GM19463 (cell line): Measurements from ENCODE around the gene BRINP3.

ENCODE experiments used
- ATAC-seq: cut with Tn5 transposase; IDR thresholded peaks from one replicate; pipeline ENCODE4 v1.9.1; 2021; ENCODE audit warnings: mild to moderate bottlenecking, moderate library complexity; ENCODE audit not compliant: unreplicated experiment

Gene BRINP3

DNA sequence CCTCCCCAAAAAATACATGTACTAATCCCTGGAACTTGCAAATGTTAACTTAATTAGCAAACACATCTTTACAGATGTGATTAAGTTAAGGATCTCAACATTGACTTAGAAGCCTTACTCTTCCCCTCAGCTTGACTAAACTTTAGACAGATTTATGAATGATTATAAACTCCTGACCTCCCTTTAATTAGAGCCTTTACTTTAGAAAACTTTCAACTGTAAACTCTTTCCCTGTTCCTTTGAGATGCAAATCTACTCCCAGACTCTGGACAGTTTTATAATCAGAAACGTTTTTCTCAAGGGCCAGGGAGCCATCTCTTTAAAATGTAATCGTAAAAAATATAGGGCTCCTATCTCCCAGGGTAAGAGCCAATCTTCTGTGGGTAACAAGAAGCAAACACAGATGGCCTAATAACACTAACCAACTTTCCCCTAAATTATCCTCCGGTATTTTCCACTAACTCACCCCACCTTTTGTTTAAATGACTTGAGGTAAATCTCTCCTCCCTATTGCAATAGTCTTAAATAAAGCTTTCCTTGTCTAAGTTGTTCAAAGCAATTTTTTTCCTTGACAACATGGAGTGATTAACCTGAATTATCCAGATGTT lies 284.1 kb downstream of the BRINP3 start:
- ATAC-seq: no peak

DNA sequence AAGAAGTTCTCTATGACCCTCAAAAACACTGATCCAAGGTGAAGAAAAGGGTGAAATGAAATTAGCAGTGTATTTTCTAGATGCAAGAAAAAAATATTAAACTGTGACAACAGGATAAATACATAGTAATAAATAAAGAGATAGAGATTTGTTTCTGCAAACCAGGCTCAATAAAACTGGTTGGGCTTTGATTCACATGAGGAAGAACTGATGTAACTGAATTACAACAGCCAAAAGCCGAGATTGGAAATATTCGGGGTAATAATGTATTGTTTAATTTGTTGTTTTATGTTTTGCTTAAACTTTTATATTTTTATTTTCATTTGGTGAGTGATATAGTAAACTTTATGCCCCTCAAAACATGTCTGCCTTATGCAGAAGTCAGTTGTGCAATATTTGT lies 285.0 kb downstream of the BRINP3 start:
- ATAC-seq: no peak

DNA sequence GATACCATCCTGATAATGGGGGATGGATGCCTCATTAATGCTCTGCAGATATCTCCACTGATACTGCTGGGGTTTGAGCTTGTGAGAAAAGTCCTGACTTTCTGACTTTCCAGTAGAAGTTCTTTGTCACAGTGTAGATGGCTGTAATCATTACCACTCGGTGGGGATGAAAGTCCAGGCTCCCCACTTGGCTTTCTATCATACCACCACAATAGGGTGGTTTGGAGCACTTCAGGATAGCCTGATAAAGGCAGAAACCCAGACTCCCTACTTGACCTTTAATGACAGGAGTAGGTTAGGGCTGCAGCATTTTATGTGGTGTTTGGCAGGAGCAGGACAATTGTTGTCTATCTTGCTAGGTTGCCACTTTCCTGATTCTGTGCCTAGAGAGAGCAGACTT lies 294.1 kb downstream of the BRINP3 start:
- ATAC-seq: no peak

DNA sequence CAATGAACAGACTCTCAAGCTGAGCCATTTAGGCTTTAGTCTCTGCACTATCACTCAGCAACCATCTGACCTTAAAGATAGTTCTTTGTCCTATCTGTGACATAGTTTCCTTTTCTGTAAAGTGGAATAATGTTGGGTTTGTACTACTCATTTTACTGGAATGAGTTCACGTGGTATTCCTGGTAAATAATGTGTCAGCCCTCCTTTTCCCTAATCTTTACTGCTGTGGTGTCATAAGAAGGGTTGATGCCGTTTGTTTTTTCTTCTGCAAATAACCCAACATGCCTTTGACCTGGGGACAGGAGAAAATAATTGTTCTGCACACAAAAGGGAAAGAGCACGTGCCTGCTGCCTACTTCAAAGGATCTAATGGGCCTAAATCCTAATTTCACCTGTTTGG lies 297.8 kb downstream of the BRINP3 start:
- no peak for ATAC-seq

DNA sequence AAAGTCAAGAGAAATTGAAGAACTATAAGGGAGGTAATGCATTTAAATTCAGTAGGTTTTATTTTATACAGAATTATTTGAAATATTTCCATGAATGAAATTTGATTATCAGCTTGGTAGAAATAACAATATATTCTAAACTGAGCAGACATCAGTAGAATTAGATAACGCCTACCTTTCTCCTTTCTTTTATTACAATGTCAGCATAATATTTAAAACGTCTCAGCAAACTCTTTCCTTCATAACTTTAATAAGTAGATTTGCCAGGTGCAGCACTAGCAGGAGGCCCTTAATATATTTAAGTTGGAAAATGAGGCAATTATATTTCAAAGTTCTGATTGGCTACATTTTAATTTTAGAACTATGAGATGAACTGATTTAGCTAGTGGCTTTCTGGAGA lies 298.8 kb downstream of the BRINP3 start:
- ATAC-seq: no peak

DNA sequence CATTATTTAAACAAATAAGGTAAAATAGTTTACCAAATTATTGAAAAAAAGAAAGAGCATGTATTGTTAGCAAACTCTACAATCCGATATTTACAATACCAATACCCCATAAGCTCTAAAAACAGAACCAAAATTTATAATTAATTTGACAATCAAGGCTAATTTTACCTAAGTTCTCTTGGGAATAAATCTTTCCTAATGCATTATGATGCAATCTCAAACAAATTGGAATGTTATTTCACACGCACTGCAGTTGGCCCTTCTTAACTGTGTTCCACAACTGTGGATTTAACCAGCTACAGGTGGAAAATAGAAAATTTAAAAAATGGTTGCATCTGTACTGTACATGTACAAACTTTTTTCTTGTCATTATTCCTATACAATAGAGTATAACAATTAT lies 300.1 kb downstream of the BRINP3 start:
- no peak for ATAC-seq

DNA sequence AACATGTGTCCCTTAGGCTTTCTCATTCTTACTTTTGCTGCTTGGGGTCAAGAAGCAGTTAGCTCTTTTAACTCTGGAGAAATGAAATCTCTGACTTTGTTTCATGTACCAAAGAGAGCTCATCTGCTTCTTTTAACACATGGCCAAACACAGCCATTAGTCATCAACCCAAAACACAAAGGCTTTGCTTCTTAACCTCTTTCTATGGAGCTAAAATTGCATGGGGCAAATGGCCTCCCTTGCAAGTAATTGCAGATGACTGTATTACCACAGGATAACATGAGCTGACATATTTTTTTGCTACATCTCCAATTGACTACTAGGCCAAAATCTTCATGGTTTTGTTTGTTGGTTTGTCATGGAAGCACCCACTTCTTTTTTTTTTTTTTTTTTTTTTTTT lies 300.9 kb downstream of the BRINP3 start:
- no peak for ATAC-seq

DNA sequence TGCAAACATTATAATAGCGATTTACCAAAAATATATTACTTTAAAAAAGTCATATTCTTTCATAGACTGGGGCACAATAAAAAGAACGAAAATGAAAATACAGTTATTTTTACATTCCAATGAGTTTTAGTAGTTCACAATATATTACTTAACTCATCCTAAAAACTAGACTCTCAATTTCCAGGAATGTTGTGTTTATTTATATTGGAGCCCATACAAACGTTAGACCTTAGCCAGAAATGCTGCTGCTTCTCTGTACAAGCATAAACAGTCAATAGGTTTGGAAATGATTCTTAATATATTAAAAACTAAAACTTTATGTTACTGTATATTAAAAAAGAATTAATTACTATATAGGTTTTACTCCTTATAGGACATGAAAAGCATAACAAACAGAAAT lies 302.3 kb downstream of the BRINP3 start:
- no peak for ATAC-seq

DNA sequence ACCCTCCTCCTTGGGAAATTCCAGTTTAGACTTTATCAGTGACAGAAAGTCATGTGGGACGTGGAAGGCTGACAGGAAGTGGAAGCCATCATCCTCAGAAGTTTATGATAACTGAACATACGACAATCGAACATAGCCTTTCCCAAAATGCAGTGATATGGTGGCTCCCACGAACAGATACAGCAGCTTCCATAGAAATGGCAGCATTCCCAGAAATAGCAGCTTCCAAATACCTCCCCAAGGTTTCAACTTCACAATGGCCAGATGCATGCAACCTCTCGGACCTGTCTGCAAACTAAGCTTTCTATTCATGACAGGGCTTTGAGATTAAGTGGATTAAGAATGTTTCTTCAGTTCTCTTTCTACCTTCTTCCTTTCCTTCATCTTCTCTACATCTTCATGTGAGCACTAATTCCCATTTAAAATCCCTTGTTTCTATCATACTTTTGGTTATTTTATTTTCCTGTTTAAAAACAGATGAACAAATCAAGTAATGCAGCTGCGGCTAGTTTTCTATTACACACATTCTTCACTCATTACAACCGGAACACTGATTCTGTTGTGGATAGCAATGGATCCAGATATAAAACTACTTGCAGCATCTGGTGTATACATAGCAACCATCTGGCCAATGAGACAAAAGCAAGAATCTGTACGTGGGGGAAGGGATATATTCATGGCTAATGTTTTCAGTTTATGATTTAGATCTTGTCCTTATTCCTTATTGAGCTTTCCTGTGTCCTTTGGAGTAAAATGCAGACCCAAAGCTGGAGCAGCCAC lies 304.8 kb downstream of the BRINP3 start:
- no peak for ATAC-seq

DNA sequence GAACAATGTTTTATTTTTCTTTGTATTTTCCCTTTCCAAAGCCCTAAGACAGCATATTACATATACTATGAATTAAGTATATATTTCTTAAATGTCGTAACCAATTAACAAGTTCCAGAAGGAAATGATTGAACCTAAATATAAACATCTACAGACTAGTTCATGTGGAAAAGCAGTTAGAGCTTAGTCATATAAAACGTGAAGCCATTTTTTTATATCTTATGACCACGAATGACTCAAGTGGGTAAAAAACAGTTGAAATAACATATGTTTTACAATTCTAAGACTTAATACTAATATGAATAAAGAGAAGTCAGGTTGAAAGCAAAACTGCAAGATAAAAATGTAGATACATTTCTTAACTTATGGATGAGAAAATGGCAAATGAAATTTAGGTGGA lies 307.3 kb downstream of the BRINP3 start:
- no peak for ATAC-seq

DNA sequence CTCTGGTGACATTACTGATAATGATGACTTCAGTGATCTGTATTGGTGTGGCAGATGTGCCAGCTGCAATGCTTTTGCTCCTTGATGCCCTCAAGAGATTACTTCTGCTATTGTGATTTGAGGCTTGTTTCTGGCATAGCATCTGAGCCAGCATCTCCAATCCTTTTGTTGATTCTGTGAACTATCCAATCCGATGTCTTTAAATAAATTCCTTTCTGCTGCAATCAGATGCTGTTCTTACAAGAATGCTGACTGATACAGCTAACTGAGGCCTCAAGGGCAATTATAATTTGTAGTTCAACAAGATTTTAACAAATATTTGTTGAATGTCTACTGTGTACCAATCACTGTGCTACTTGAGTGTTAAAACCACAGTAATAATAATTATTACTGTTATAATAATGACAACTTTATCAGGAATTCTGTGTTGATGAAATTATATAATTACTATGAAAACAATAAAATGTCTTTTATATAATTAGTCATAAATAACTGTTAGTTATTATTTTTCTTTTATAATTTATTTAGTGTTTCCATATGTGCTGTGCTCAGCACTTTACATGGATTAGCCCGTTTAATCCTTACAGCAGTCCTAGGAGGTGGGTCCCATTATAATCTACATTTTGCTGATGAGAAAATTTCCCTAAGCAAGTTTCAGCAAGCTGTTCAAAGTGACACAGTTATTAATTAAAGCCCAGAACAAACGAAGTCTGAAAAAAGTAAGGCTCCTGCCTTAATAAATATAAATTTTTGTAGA lies 308.2 kb downstream of the BRINP3 start:
- no peak for ATAC-seq

DNA sequence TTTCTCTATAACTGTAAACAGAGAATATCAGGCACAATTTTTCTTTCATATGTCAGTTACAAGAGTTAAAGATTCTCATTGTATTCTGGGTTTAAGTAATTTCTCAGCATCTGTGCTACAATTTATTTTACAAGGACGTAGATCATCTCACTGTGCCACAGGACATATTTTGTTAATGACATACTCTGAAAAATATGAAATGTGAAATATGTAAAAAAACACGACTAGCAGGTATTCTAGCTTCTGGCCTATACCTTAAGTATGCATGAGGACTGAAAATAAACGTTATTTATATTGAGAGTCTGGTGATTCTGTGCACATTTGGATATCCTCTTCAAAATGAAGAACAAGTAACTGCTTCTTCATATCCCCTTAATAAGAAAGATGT lies 308.8 kb downstream of the BRINP3 start:
- no peak for ATAC-seq

DNA sequence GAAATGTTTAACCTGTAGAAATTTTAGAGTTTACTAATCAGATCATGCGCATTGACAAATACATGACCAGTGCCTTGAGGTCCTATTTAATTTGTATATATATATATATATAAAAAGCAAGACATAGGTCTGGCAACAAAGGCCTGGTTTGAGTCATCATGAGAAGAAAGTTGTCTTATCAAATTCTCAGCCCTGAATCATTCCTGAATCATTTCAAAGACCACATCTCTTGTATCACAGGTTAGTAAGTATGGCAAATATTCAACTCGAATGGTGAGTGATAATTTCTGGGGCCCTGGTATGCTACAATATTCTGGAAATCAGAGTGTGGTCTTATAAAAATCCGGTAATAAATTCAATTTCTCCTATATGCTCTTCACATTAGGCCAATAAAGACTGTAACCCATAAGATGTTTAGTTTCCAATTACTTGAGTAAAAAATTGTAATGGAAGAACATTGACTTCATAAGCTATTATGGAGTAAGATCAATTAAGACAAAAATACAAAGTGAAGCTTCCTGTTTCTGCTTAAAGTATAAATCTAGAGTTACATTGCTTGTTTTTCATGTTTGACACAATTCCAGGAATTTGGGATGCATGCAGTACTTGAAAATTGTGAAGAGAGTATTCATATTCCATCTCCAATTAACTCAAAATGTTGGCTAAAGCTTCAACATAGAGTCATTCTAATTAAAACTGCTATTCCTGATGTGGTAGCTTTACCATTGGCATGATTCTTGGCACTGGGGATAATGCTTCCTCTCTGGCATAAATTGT lies 309.4 kb downstream of the BRINP3 start:
- ATAC-seq: no peak

DNA sequence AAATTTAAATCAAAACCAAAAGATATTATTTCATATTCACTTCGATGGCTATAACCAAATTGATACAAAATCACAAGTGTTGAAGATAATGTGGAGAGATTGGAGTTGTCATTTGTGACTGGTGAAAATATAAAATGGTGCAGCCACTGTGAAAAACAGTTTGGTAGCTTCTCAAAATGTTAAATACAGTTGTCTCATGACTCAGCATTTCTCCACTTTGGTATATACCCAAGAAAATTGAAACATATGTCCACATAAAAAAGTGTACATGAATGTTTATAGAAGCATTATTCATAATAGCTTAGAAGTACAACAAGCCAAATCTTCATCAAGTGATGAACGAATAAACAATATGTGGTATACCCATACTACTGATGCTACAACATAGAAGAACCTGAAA lies 318.5 kb downstream of the BRINP3 start:
- no peak for ATAC-seq

DNA sequence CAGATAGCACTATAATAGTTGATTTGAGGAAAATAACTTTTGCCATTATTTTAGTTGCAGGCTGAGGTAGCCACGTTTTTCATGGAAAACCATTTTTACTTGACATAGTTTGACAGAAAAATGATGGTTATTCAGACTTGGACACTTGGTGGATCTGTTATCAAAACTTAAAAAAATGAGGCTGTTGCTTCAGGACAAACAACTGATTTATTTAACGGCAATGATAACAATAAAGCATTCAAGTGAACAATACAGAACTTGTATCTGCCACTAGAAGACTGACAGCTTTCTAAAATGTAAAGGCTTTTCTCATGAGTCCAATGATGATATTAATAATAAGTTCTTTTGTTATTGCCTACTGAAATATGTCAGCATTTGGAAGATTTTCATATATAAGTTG lies 322.9 kb downstream of the BRINP3 start:
- no peak for ATAC-seq

DNA sequence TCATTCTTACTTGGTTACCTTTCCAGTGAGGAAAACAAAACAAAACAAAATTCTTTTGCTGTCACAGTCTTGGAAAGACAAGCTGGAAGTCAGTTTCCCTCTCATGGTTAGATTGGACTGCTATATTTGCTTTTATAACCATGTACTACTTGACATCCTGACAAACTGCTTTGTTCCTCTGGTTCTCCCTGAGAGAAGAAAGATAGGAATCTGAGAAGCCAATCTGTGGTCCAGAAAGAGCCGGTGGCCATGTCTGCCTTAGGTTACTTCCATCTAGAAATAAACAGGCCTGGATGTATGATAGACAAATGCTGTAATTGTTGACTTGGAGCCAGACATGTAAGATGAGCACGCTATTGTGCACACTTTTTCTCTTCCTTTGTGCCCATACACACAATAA lies 330.0 kb downstream of the BRINP3 start:
- ATAC-seq: no peak

DNA sequence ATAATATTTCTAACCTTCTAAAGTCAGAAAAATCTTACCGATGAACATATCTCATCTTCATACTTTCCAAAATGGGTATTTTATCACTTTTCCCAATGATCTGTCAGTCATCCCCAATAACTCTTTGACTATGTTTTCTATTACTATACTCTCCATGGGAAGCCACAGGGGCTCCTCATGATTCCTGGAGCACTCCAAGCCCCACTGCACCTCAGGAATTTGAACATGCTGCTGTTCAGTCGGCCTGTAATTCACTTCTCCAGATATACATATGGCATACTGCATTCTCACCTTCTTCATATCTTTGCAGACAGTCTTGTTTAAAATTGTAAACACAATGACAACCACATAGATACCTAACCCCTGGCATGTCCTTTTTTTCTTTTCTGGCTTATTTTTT lies 333.0 kb downstream of the BRINP3 start:
- no peak for ATAC-seq

DNA sequence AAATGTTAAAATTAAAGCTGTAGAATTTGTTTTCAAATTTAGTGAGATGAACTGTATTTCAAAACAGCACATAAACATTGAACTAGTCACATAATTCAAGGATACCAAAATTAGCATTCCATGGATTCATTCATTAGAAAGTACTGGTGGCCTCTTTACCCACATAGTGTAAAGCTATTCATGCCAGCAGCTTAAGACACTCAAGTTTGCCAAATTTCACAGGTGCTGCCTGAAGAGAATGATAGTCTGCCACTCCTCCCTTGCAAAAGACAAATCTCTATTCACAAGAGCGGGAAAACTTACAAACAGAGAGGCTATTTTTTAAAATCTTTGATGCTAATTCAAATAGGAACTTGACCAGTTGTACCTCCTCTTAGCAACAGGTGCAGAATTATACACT lies 337.0 kb downstream of the BRINP3 start:
- no peak for ATAC-seq

DNA sequence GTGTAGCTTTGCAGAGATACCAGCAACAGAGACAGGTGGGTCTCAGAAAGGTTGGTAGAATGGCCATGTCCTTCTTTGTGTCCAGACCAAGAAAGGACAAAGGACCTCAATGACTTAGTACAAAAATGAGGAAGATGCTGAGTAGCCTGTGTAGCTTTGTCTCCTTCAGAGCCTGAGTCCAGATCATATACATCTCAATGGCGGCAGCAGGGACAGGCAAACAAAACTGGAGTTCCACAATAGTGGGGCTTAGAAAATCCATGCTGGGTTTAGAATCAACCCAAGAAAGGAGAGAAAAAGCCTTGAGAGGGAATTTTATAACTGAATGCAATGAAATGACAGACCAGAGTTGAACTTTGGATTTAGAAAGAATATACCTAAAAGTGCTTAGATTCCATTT lies 339.0 kb downstream of the BRINP3 start:
- ATAC-seq: no peak

DNA sequence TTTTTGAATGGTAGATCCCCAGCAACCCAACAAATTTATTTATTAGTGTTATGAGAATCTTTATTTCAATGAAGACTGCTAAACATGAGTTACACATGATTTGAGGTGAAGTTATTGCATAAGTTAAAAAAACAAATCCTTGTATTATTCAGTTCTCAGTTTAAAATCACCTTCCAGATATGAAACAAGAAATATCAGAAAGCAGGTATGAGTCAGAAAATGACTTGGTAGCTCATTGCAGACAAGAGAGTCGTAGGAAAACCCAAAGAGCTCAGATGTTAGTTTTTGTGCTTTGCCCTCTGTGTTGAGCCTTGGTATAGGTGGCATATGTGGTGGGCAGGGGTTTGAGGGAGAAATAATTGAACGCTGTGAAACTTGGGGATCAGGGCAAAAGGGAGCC lies 339.4 kb downstream of the BRINP3 start:
- ATAC-seq: no peak

DNA sequence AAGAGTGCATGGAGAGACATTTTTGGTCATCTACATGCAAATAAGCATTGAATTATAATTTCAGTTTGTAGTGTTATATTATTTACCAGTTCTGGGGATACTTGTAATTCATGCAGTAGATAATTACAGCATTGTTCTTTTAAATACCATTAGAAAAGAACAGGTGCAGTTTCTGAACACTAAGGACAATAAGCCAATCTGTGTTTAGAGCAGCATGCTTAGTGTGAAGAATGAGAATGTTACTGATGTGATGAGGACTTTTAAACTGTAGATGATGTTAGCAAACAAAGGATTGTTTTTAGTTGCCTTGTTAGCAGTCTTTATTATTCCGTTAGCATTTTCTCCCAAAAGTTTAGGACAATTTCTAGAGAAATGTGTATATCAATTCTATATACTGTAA lies 348.3 kb downstream of the BRINP3 start:
- no peak for ATAC-seq
